ENCODE data around the gene COLGALT1.

- TF ChIP-seq ESRRA (IDR thresholded peaks at IDR 0.05; ENCODE audit: low read length): no peak
- no peak for TF ChIP-seq CTCF (IDR thresholded peaks at IDR 0.05 in 2 of 3, conservative IDR thresholded peaks at IDR 0.05 in 1 of 3; ENCODE audit: control insufficient read depth in 2 of 3, extremely low read depth in 1 of 3, insufficient read depth in 1 of 3, low read depth in 3 of 3, low read length in 3 of 3)
- no peak for TF ChIP-seq E2F4 (IDR thresholded peaks at IDR 0.05; ENCODE audit: low read depth, low read length)
- no peak for TF ChIP-seq RCOR1 (conservative IDR thresholded peaks at IDR 0.05; ENCODE audit: low read depth, low read length)
- TF ChIP-seq PAX5 (IDR thresholded peaks at IDR 0.05; ENCODE audit: borderline replicate concordance, low read depth, low read length): no peak
Measured at GRCh38 chr19:17560205-17560595, 4.8 kb downstream of the COLGALT1 start.

Data from GM12878 (cell line).